Neural crest cell (in vitro differentiated cells): Measurements from ENCODE around the gene TMEM217. TPM values are rescaled to one million over a fixed set of nuclear protein-coding genes. Genes with fewer than 3 reads are reported as not detected.
A peak's percentile ranks its signal among the peaks of the same experiment; 100 is the strongest.

Experiments
- DNase-seq: peaks from one replicate; pipeline ENCODE4 v3.0.0; 2021; ENCODE audit warnings: low read depth, mixed read lengths, low spot score
- H3K27ac Mint-ChIP-seq: one replicate; pipeline ENCODE4 v1.8.0; 2021; ENCODE audit warnings: mild to moderate bottlenecking, mixed read lengths; ENCODE audit not compliant: unreplicated experiment
- H3K27me3 Mint-ChIP-seq: 2 replicates; pipeline ENCODE4 v1.8.0; 2021; ENCODE audit warnings: low read depth, mild to moderate bottlenecking, mixed read lengths
- H3K36me3 Mint-ChIP-seq: 2 replicates; pipeline ENCODE4 v1.8.0; 2021; ENCODE audit warnings: low read depth, mild to moderate bottlenecking, mixed read lengths
- H3K4me1 Mint-ChIP-seq: 2 replicates; pipeline ENCODE4 v1.8.0; 2021; ENCODE audit warnings: mixed read lengths
- H3K4me3 Mint-ChIP-seq: one replicate; pipeline ENCODE4 v1.8.0; 2021; ENCODE audit warnings: mild to moderate bottlenecking, mixed read lengths
- H3K9me3 Mint-ChIP-seq: 2 replicates; pipeline ENCODE4 v1.8.0; 2021; ENCODE audit warnings: mixed read lengths
- total RNA-seq: library from RNA; stranded (reverse); gene quantifications from 2 replicates; pipeline ENCODE4 v1.2.1, GENCODE V29; 2021
- TF ChIP-seq, protein P1 (sequence below): fragments of 200-600 bp; sonication (generic); conservative IDR thresholded peaks from 2 replicates; pipeline ENCODE4 v1.5.0; 2021; ENCODE audit warnings: antibody characterized with exemption, mild to moderate bottlenecking

The TMEM217 gene
- total RNA-seq, 1 donor from 2014 or later: 0.86 TPM

DNA sequence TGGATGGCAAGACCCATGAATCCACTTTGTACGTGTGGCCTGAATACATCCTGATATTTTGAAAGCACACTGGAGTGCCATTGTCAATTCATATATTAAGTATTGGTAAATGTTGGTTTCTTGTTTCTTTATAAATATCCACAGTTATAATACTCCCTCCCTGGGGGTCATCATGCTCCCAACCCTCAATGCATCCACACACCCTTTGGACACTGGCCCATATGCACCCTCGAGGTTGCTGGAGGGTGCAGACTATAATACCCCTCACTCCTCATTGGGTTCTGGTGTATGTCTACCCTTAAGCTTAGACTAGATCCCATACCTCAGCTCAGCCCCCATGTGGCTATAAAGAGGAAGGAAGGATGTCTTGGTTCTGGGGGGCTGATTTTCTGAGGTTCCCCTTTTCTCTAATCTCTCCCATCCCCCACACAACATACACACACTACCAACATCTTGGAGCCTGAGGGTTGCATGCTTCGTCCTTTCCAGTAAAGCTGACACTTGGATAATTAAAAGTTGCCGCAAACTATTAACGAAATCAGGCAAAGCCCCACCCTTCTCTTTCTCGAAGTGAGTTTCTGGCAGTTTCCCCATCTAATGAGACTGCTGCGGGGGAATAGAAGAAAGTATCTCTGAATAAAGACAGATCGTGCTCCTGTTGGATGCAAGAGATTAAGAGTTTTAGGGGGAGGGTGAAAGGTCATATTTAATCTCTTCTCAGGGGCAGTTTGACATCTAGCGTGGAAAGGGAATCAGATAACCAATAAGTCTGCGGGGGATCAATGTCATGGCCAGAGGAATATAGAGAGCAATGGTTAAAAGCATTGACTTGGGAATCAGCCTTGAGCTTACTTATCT lies 80.6 kb downstream of the TMEM217 start:
- Mint-ChIP-seq H3K9me3 (no peaks in the 10 kb centered on the region), H3K36me3 (no peaks in the 10 kb centered on the region), H3K27ac (no peak overlapping the region), H3K4me1 (peaks cover 1% of the 10 kb centered on the region), H3K27me3 (no peaks in the 10 kb centered on the region), H3K4me3 (no peak overlapping the region)
- DNase-seq: no peak
- TF ChIP-seq, protein P1, sequence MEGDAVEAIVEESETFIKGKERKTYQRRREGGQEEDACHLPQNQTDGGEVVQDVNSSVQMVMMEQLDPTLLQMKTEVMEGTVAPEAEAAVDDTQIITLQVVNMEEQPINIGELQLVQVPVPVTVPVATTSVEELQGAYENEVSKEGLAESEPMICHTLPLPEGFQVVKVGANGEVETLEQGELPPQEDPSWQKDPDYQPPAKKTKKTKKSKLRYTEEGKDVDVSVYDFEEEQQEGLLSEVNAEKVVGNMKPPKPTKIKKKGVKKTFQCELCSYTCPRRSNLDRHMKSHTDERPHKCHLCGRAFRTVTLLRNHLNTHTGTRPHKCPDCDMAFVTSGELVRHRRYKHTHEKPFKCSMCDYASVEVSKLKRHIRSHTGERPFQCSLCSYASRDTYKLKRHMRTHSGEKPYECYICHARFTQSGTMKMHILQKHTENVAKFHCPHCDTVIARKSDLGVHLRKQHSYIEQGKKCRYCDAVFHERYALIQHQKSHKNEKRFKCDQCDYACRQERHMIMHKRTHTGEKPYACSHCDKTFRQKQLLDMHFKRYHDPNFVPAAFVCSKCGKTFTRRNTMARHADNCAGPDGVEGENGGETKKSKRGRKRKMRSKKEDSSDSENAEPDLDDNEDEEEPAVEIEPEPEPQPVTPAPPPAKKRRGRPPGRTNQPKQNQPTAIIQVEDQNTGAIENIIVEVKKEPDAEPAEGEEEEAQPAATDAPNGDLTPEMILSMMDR: no peak

DNA sequence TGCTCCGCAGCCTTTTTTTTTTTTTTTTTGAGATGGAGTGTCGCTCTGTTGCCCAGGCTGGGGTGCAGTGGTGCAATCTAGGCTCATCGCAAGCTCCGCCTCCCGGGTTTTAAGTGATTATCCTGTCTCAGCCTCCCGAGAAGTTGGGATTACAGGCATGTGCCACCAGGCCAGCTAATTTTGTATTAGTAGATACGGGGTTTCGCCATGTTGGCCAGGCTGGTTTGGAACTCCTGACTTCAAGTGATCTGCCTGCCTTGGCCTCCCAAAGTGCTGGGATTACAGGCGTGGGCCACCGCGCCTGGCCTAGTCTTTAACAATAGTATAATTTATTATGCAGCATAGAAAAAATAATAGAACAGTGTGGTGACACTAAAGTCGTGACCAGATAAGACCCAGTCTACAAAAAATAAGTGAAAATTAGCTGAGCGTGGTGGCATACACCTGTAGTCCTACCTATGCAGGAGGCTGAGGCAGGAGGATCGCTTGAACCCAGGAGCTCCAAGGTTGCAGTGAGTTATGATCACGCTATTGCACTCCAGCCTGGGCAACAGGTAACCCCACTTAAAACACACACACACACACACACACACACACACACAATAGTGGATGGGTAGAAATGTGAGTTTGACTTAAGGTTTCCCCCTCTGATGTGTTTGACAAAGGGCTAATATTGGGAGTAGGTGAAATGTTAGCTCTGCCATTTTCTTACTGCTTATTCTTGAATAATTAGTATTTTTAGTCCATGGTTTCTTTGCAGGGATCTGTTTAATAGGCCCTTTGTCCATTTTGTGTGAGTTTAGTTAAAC lies 81.5 kb downstream of the TMEM217 start:
- peaks cover 9% of the 10 kb centered on the region for H3K4me1 Mint-ChIP-seq
- H3K36me3 Mint-ChIP-seq: no peaks in the 10 kb centered on the region
- peaks cover 8% of the 10 kb centered on the region for H3K27me3 Mint-ChIP-seq
- no peak overlapping the region for H3K4me3 Mint-ChIP-seq
- no peak overlapping the region for H3K27ac Mint-ChIP-seq
- no peaks in the 10 kb centered on the region for H3K9me3 Mint-ChIP-seq
- TF ChIP-seq, protein P1: no peak
- DNase-seq: no peak

GRCh38 chr6:37175332-37176267 lies 82.3 kb downstream of the TMEM217 start:
- DNase-seq: no peak
- Mint-ChIP-seq H3K36me3 (no peaks in the 10 kb centered on the region), H3K27ac (no peak overlapping the region), H3K4me3 (no peak overlapping the region), H3K27me3 (peaks cover 13% of the 10 kb centered on the region), H3K4me1 (peaks cover 13% of the 10 kb centered on the region), H3K9me3 (no peaks in the 10 kb centered on the region)
- TF ChIP-seq, protein P1: no peak

DNA sequence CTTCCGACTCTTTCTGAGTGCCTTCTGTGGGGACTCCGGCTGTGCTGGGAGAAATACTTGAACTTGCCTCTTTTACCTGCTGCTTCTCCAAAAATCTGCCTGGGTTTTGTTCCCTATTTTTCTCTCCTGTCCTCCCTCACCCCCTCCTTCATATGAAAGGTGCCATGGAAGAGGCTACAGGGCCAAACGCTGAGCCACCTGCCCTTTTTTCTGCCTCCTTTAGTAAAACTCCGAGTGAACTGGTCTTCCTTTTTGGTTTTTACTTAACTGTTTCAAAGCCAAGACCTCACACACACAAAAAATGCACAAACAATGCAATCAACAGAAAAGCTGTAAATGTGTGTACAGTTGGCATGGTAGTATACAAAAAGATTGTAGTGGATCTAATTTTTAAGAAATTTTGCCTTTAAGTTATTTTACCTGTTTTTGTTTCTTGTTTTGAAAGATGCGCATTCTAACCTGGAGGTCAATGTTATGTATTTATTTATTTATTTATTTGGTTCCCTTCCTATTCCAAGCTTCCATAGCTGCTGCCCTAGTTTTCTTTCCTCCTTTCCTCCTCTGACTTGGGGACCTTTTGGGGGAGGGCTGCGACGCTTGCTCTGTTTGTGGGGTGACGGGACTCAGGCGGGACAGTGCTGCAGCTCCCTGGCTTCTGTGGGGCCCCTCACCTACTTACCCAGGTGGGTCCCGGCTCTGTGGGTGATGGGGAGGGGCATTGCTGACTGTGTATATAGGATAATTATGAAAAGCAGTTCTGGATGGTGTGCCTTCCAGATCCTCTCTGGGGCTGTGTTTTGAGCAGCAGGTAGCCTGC lies 83.2 kb downstream of the TMEM217 start:
- peak overlapping the region; percentile 32 for H3K4me3 Mint-ChIP-seq
- no peak for DNase-seq
- H3K27ac Mint-ChIP-seq: no peak overlapping the region
- H3K4me1 Mint-ChIP-seq: peaks cover 13% of the 10 kb centered on the region
- TF ChIP-seq, protein P1: no peak
- H3K27me3 Mint-ChIP-seq: peaks cover 13% of the 10 kb centered on the region
- no peaks in the 10 kb centered on the region for H3K9me3 Mint-ChIP-seq
- no peaks in the 10 kb centered on the region for H3K36me3 Mint-ChIP-seq
